GM06990 (cell line): Measurements from ENCODE around the gene CARS1.

Experiments used
- DNase-seq: peaks from one replicate; pipeline ENCODE4 v3.0.0-alpha.2; 2011; ENCODE audit not compliant: insufficient read length; ENCODE audit errors: extremely low read depth
- H3K27me3 ChIP-seq: replicated peaks from 2 replicates; pipeline ENCODE4 v1.6.0; 2011; ENCODE audit warnings: low read length; ENCODE audit not compliant: control insufficient read depth, insufficient read depth
- H3K36me3 ChIP-seq: 2 replicates; pipeline ENCODE4 v1.5.1; 2011; ENCODE audit warnings: low read length; ENCODE audit not compliant: control insufficient read depth, insufficient read depth
- H3K4me3 ChIP-seq: replicated peaks from 2 replicates; pipeline ENCODE4 v1.5.1; 2011; ENCODE audit warnings: low read depth, mild to moderate bottlenecking, control low read depth, low read length
- TF ChIP-seq, protein P1 (sequence below): IDR thresholded peaks from 2 replicates; pipeline ENCODE4 v1.5.1; 2011; ENCODE audit warnings: low read length, control low read depth, mild to moderate bottlenecking, inconsistent platforms; ENCODE audit not compliant: insufficient read depth, poor library complexity, severe bottlenecking

CARS1 gene

DNA sequence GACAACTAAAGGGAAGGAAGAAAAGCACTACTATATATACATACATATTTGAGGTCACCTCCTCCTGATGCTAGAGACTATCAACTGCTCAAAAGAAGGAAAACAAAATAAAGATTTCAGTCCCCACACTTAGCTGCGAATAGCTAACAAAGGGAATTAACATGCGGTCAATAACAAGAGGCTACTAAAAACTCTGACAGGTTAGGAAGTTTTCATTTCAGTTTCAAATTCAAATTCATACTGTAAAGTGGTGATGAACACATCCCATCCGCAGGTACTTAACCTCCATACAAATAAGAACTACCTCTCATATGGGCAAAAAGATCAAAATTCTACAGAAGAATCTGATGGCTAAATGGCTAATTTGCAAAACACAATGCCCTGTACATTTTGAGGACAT lies 67.7 kb downstream of the CARS1 start:
- Histone ChIP-seq H3K36me3 (peaks cover 3% of the 10 kb centered on the region), H3K4me3 (peak overlapping the region; percentile 93), H3K27me3 (no peaks in the 10 kb centered on the region)
- DNase-seq = no peak
- TF ChIP-seq, protein P1, sequence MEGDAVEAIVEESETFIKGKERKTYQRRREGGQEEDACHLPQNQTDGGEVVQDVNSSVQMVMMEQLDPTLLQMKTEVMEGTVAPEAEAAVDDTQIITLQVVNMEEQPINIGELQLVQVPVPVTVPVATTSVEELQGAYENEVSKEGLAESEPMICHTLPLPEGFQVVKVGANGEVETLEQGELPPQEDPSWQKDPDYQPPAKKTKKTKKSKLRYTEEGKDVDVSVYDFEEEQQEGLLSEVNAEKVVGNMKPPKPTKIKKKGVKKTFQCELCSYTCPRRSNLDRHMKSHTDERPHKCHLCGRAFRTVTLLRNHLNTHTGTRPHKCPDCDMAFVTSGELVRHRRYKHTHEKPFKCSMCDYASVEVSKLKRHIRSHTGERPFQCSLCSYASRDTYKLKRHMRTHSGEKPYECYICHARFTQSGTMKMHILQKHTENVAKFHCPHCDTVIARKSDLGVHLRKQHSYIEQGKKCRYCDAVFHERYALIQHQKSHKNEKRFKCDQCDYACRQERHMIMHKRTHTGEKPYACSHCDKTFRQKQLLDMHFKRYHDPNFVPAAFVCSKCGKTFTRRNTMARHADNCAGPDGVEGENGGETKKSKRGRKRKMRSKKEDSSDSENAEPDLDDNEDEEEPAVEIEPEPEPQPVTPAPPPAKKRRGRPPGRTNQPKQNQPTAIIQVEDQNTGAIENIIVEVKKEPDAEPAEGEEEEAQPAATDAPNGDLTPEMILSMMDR = no peak

DNA sequence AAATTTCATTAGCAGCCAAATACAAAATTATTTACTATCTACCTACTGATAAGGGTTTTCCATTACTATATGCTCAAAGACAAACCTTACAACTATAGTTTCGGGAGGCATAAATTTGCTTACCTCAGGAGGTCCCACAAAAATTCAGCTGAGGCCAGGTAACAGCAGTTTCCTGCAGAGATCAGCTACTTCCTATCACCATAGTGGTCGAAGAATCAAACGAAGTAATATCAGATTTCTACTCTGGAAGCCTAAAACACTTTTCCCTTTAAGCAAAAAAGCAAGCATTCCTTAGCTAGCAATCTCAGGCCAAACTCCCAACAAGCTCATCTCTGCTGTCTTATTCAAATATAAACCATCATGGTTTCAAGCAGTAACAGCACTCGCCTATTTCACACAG lies 68.2 kb downstream of the CARS1 start:
- Histone ChIP-seq H3K4me3 (peak overlapping the region; percentile 93), H3K36me3 (peaks cover 3% of the 10 kb centered on the region), H3K27me3 (no peaks in the 10 kb centered on the region)
- DNase-seq = no peak
- TF ChIP-seq, protein P1 = no peak

DNA sequence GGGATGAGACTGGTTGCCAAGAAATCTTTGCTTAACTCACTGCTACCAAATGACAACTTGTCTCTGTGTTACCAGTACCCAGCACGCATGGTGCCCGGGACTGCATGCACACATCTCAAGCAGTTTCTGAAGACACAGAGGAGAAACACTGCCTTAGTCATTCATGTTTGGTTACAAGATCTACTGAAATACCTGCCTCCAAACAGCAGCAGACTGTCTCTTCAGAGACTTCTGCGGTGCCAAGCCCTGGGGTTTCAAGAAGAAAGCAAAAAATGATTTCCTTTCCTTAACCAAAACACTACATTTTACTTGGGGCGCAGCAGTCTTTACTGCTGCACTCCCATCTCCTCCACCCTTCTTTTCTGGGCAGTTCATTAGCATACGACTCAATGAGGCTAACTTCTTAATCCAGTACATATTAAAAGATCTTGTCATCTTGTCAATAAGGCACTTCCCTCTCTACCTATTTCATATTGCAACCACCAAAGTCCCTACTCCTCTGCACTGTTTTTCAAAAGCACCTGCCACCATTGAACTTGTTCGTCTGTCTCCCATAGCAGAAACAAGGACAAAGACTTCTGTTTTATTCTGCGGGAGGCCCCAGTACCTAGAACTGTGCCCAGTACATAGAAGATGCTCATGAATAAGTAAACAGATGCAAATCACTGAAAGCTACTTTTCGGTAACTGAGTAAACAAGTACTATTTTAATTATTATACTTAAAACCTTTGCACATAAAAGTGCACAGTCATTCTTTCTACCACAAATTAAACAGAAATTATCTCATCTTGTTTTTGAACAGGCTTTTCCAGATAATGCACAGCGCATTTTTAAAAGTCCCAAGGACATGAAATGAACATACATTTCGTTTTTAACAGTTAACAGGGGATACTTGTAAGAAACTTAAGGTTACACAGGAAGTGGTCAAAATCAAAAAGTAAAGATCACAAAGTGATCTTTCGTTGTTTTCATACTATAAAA lies 69.1 kb downstream of the CARS1 start:
- H3K36me3 ChIP-seq = peaks cover 3% of the 10 kb centered on the region
- DNase-seq = no peak
- H3K4me3 ChIP-seq = peak overlapping the region; percentile 93
- TF ChIP-seq, protein P1 = no peak
- H3K27me3 ChIP-seq = no peaks in the 10 kb centered on the region

- Histone ChIP-seq H3K4me3 (no peak overlapping the region), H3K27me3 (no peaks in the 10 kb centered on the region), H3K36me3 (peaks cover 3% of the 10 kb centered on the region)
- no peak for DNase-seq
- TF ChIP-seq, protein P1 = no peak
Measured at GRCh38 chr11:2983908-2984307, 73.3 kb downstream of the CARS1 start.

DNA sequence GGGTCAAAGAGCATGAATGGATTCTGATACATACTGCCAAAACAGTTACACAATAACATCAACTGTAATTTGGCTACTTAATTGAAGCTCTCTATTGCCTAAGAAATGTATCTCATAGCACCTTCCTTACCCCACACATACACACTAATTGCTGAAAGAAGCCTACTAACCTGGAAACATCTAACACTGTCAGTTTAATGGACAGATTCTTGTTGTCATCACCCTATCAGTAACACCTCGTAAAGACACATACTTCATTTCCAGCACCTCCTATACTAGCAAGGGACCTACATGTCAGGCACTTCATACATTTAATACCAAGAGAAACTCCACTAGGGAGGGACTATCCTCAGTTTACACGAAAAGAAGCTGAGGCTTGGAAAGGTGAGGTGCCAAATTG lies 75.0 kb downstream of the CARS1 start:
- TF ChIP-seq, protein P1 = no peak
- Histone ChIP-seq H3K36me3 (peaks cover 5% of the 10 kb centered on the region), H3K4me3 (no peak overlapping the region), H3K27me3 (no peaks in the 10 kb centered on the region)
- no peak for DNase-seq
